HG02870 (cell line): ENCODE results near the gene RPUSD4.

Source experiments
- ATAC-seq: cut with Tn5 transposase; IDR thresholded peaks from one replicate; pipeline ENCODE4 v1.9.1; 2021; ENCODE audit warnings: mild to moderate bottlenecking, moderate library complexity; ENCODE audit not compliant: unreplicated experiment

Gene RPUSD4

DNA sequence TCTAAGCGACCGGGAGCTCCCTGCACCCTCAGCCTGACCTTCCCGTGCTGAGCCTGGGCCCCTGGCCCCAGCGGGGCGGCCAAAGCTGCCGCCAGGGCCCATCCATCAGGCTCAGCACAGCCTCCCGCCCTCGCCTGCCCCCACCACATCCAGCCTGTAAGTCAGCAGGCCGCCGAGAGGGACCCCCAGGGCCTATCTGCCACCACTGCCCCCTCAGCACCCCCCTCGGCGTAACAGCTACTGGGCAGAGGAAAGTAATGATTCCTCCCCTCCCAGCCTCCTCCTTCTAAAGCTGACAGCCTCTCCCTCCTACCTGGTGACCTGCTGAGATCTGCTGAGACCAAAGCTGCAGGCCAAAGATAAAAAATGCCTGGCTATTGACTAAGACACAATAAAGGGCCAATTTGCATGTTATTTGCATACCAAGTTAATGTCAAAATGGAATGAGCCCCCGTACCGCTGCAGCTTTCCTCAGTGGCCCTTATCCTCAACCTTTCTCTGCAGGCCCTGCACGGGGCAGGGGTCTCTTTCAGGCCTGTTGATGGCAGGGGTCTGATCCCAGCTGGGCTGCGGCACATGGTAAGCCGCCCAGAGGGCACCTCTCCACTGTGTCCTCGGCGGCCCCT lies 51.6 kb downstream of the RPUSD4 start:
- no peak for ATAC-seq

DNA sequence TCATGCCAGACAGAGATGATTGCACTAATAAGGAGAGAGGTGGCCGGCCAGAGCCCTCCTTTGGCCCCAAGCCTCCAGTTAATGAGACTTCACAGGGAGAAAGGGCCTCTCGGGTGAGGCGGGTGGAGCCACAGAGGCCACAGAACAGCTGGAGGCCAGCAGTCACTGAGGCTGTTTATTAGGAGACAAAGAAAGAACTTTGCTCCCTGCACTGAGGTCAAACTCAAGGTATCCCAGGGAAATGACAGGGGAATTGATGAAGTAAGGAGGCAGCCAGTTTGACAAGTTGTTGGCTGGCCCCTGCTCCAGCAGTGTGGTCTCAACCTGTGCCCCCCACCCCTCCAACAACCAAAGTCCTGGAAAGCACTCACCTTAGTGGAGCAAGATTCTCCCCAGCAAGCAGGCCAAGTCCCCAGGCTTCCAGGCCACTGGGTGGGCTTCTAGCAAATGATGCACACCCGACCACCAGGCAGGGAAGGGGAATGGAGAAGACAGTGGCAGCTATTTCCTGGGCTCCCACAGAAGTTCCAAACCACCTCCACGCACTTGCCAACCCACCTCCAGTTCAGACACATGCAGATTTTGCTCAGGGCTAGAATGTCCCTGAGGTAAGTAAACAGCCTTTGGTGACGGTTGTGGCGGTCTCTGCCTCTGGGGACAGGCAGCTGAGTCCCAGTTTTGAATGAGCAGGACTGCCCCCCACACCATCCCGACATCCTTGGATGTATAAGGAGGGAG lies 53.2 kb downstream of the RPUSD4 start:
- ATAC-seq: no peak

DNA sequence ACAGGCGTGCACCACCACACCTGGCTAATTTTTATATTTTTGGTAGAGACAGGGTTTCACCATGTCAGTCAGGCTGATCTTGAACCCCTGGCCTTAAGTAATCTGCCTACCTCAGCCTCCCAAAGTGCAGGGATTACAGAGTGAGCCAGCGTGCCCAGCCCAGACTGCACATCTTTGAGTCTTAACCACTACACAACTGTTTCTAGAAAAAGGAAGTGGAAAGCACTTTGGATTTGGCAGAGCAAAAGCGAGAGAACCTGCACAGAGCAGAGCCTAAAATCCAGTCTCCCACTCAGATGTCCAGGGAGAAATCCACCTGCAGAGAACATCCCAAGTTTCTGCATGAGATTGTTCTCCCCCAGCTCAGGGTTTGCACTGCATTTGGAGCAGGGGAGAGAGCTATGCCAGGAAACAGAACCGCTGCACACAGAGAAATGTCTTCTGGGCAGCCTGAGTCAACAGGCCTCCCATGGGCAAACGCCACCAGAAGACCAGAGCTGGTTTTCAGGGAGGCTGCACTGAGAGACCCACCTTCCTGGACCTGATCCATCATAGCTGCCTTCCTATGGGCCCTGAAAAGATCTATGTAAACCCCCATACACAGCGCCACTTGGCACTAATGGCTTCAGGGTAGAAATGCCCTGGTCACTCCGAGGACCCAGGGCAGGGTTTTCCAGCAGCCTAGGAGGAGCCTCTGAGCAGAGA lies 54.0 kb downstream of the RPUSD4 start:
- no peak for ATAC-seq

DNA sequence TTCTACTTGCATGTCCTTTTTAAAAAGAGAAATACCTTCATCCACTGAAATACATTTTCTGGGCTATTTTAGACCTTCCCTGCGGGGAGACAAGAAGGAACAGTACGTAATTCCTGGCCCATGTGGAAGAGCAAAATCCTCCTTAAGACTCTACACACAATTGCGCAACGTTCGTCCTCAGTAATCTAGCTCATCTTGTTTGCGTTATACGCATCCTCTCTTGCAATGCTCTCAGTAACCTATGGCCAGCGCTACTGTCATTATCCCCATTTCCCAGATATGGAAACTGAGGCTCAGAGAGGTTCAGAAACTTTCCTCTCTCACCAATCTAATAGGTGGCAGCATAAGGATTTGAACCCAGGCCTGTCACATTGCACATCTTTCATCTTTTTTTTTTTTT lies 54.6 kb downstream of the RPUSD4 start:
- no peak for ATAC-seq

- no peak for ATAC-seq
These were observed 55.9 kb downstream of the RPUSD4 start for GRCh38 chr11:126155402-126156187.

DNA sequence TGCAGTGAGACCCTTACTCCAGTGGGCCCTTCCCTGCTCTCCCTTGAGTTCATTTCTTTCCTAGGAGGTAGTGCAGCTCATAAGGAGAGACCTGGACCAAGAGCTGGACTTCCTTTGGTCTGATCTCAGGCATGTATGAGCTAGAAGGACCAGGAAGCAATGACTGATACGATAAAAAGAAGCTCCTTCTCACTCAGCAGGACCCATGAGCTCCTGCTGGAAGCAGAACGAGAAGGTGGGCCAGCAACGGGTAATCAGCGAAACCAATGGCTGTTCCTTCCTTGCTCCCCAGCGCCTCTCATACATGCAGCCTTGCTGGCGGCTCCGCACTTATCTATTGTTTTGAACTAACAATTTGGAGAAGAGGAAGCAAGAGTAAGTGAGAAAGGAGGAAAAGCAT lies 56.8 kb downstream of the RPUSD4 start:
- no peak for ATAC-seq

DNA sequence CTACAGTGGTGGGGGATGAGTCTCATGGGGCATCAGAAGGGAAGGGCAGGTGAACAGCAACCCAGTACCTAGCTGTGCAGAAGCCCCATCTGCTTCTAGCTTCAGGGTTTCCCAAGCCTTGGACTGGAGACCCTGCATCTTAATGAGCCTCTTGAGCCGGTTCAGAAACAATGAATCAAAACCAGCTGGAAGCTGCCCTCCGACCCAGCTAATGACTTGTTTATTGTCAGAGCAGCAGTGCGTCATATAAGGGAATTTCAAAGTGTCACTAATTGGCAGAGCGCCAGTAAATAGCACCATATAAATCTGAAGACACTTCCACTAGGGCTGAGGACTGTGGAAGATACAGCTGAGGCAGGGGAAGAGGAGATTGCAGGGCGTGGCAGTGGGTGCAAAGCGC lies 57.5 kb downstream of the RPUSD4 start:
- ATAC-seq: no peak

GRCh38 chr11:126153006-126153405 lies 58.4 kb downstream of the RPUSD4 start:
- ATAC-seq: no peak

GRCh38 chr11:126152586-126152985 lies 58.9 kb downstream of the RPUSD4 start:
- no peak for ATAC-seq

DNA sequence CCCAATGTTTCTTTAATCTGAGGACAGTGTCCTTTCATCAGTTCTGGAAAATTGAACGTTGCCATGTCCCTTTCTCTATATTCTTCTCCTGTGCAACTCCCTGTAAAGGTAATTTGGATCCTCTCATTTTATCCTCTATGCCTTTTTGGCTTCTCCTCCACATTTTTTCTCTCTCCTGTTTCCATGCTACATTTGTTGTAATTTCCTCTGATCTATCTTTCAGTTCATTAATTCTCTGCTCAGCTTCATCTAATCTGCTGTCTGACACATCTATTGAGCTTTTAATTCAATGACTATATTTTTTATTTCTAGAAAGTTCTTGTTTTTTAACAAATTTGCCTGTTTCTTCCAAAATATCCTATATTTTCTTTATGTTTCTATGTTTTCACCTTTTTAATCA lies 59.3 kb downstream of the RPUSD4 start:
- no peak for ATAC-seq
